HFFc6 (cell line): Measurements from ENCODE around the gene SFT2D3. TPM values are rescaled to one million over a fixed set of nuclear protein-coding genes. Genes with fewer than 3 reads are reported as not detected.
"Not testable (repeated sequence)": the region's sequence is repeated elsewhere in the genome, so short reads cannot be mapped to it uniquely, and the experiment has no call there.

Source experiments
- DNase-seq: peaks from one replicate; pipeline ENCODE4 v3.0.0-alpha.2; 2018
- H3K27ac Mint-ChIP-seq: 2 replicates; pipeline ENCODE4 v1.8.0; 2020; ENCODE audit warnings: mild to moderate bottlenecking, mixed read lengths
- H3K27me3 Mint-ChIP-seq: 2 replicates; pipeline ENCODE4 v1.8.0; 2021; ENCODE audit warnings: mild to moderate bottlenecking, moderate library complexity, mixed read lengths; ENCODE audit not compliant: insufficient read depth
- H3K36me3 Mint-ChIP-seq: 2 replicates; pipeline ENCODE4 v1.8.0; 2021; ENCODE audit warnings: low read depth, mixed read lengths
- H3K4me1 Mint-ChIP-seq: 2 replicates; pipeline ENCODE4 v1.8.0; 2020; ENCODE audit warnings: low read depth, mixed read lengths
- H3K4me3 Mint-ChIP-seq: 2 replicates; pipeline ENCODE4 v1.8.0; 2020; ENCODE audit warnings: mild to moderate bottlenecking, moderate library complexity, mixed read lengths
- H3K9me3 Mint-ChIP-seq: 2 replicates; pipeline ENCODE4 v1.8.0; 2020; ENCODE audit warnings: mild to moderate bottlenecking, mixed read lengths
- CTCF ChIP-seq: fragments of 200-600 bp; sonication (generic); IDR thresholded peaks from 2 replicates; pipeline ENCODE4 v1.5.0; 2021; ENCODE audit warnings: antibody characterized with exemption, mild to moderate bottlenecking
- total RNA-seq, 6 experiments: library from RNA; stranded (reverse); fragmentation: NEBNext Ultra II Directional; extraction: Animal tissue kit (Norgen Biotek cat#: 25700); gene quantifications; 2 replicates in 1 of 6; 3 replicates in 5 of 6; pipeline ENCODE4 v1.2.3, GENCODE V29; 2021

Gene SFT2D3
- total RNA-seq, 6 experiments from 2014 or later: 2.5 to 3.2 (median 3.0) TPM

DNA sequence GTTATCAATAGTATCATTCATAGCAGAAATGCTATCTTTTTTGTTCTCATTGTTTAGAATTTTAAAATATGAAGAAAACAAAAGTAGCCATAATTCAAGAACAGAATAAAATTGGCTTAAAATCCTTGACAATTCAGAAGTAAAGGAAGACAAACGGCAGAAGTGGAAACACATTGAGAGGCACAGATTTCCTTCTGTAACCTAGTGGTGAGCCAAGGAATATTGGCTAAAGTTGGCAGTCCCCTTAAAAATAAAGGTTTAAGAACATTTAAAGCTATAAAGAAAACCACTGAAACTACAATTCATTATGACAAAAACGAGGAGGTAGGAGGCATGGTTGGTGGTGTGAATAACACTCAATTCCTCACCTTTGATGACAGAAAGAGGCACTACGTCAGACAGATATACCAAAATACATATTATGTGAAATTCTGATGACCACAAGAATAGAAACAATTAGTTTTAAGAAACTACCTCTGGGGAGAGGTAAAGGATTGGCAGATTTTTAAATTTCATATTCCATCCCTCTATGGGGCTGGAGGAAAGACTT is 42.3 kb downstream of the SFT2D3 start:
- no peaks in the 10 kb centered on the region; the same call in 1 of the 2 replicates for H3K27me3 Mint-ChIP-seq
- no peak for DNase-seq
- no peak overlapping the region for H3K27ac Mint-ChIP-seq
- H3K36me3 Mint-ChIP-seq: peaks cover 53% of the 10 kb centered on the region
- peak; percentile 46 for TF ChIP-seq CTCF
- H3K9me3 Mint-ChIP-seq: no peaks in the 10 kb centered on the region
- H3K4me3 Mint-ChIP-seq: no peak overlapping the region
- peaks cover 21% of the 10 kb centered on the region for H3K4me1 Mint-ChIP-seq

- DNase-seq: no peak
- Mint-ChIP-seq H3K27me3 (no peaks in the 10 kb centered on the region; the same call in 1 of the 2 replicates), H3K4me1 (peaks cover 17% of the 10 kb centered on the region), H3K36me3 (peaks cover 34% of the 10 kb centered on the region), H3K4me3 (no peak overlapping the region), H3K9me3 (no peaks in the 10 kb centered on the region), H3K27ac (no peak overlapping the region)
- no peak for TF ChIP-seq CTCF
Observed at GRCh38 chr2:127747621-127748020, 46.3 kb downstream of the SFT2D3 start.

GRCh38 chr2:127749537-127749936 is 48.2 kb downstream of the SFT2D3 start:
- not testable (repeated sequence) for DNase-seq, H3K27me3 Mint-ChIP-seq, H3K4me1 Mint-ChIP-seq, H3K9me3 Mint-ChIP-seq, H3K4me3 Mint-ChIP-seq
- peaks cover 28% of the 10 kb centered on the region for H3K36me3 Mint-ChIP-seq
- peak overlapping the region; percentile 53; the same call in 1 of the 2 replicates for H3K27ac Mint-ChIP-seq

DNA sequence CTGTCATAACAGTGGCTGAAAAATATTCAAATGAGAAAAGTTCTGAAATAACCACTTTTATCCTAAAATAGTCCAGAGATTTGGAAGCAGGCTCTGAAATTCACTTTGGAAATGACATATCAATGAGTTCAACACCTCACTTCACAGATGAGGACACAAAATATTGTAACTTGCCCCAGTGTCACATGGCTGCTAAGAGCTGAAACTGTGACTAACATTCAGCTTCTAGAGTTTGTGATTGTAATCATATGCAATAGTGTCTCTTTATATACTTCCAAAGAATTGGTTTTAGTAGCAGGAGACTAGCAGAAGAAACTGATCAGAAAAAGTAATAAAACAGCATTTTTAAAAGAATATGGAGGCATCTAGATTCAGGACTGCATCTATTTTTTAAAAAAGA is 52.1 kb downstream of the SFT2D3 start:
- no peak for DNase-seq
- no peak overlapping the region for H3K4me3 Mint-ChIP-seq
- no peak overlapping the region for H3K27ac Mint-ChIP-seq
- H3K9me3 Mint-ChIP-seq: no peaks in the 10 kb centered on the region
- no peak for TF ChIP-seq CTCF
- peaks cover 12% of the 10 kb centered on the region for H3K36me3 Mint-ChIP-seq
- no peaks in the 10 kb centered on the region; the same call in 1 of the 2 replicates for H3K27me3 Mint-ChIP-seq
- peaks cover 8% of the 10 kb centered on the region for H3K4me1 Mint-ChIP-seq

DNA sequence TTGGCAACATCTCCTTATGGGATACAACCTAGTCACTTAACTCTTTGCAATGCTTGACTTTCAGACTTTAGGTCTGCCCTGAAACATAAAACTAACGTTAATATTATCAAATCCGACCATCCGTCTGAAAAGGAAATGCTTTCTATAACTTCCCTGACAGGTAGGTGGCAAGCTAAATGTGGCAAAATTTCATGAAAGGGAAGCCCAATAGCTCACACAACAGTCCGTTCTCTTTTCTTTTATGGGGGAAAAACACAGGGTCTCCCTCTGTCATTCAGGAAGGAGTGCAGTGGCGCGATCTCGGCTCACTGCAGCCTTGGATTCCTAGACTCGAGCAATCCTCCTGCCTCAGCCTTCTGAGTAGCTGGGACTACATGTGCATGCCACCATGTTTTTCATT is 52.9 kb downstream of the SFT2D3 start:
- H3K4me3 Mint-ChIP-seq: no peak overlapping the region
- DNase-seq: no peak
- H3K9me3 Mint-ChIP-seq: no peaks in the 10 kb centered on the region

More for the DNA sequence above, 52.9 kb downstream of the SFT2D3 start:
- Mint-ChIP-seq H3K27me3 (no peaks in the 10 kb centered on the region; the same call in 1 of the 2 replicates), H3K27ac (no peak overlapping the region), H3K36me3 (peaks cover 7% of the 10 kb centered on the region), H3K4me1 (peaks cover 8% of the 10 kb centered on the region)
- TF ChIP-seq CTCF: no peak

Other genes with a start within 250 kb of the SFT2D3 start
- gene IWS1, start 175.0 kb upstream of the SFT2D3 start, total RNA-seq: 10 to 100 TPM; 34.7 to 44.6 (median 38.3) TPM
- gene MYO7B, start 165.8 kb upstream of the SFT2D3 start, total RNA-seq: 1 to 10 TPM in 2 of 6 experiments, under 1 TPM in 4; 0.74 to 1.3 (median 0.98) TPM
- gene GPR17, start 55.3 kb upstream of the SFT2D3 start, total RNA-seq: not detected
- 10 to 100 TPM; 47.8 to 65.0 (median 59.1) TPM for gene LIMS2, start 26.0 kb upstream of the SFT2D3 start, total RNA-seq
- 10 to 100 TPM; 36.3 to 40.1 (median 39.4) TPM for gene WDR33, start 109.7 kb downstream of the SFT2D3 start, total RNA-seq
- gene POLR2D, start 156.7 kb downstream of the SFT2D3 start, total RNA-seq: 10 to 100 TPM; 36.4 to 46.8 (median 41.5) TPM
- 10 to 100 TPM; 13.9 to 18.2 (median 14.8) TPM for gene AMMECR1L, start 184.5 kb downstream of the SFT2D3 start, total RNA-seq